HG02981 (cell line): ENCODE measurements around the gene WBP1L.
"Not testable (repeated sequence)": the region's sequence is repeated elsewhere in the genome, so short reads cannot be mapped to it uniquely, and the experiment has no call there.

Experiments used
- ATAC-seq: cut with Tn5 transposase; IDR thresholded peaks from one replicate; pipeline ENCODE4 v1.9.1; 2021; ENCODE audit warnings: mild to moderate bottlenecking, moderate library complexity; ENCODE audit not compliant: unreplicated experiment

Gene WBP1L

GRCh38 chr10:102804382-102805055 is 60.8 kb downstream of the WBP1L start:
- ATAC-seq, result no peak

- ATAC-seq, result no peak
These were observed 64.6 kb downstream of the WBP1L start for GRCh38 chr10:102808380-102808779.

- ATAC-seq, result no peak
These were observed 67.6 kb downstream of the WBP1L start for GRCh38 chr10:102811346-102811745.

- ATAC-seq, result no peak
These were observed 68.6 kb downstream of the WBP1L start for GRCh38 chr10:102812231-102812876.

- no peak for ATAC-seq
These were observed 69.3 kb downstream of the WBP1L start for GRCh38 chr10:102813017-102813541.

GRCh38 chr10:102813734-102814452 is 70.1 kb downstream of the WBP1L start:
- ATAC-seq, result no peak

- no peak for ATAC-seq
These were observed 70.7 kb downstream of the WBP1L start for GRCh38 chr10:102814453-102814871.

- ATAC-seq, result no peak
These were observed 71.3 kb downstream of the WBP1L start for GRCh38 chr10:102814873-102815661.

- ATAC-seq, result no peak
These were observed 72.2 kb downstream of the WBP1L start for GRCh38 chr10:102815790-102816549.

GRCh38 chr10:102817175-102817574 is 73.4 kb downstream of the WBP1L start:
- no peak for ATAC-seq

- no peak for ATAC-seq
These were observed 75.3 kb downstream of the WBP1L start for GRCh38 chr10:102819054-102819453.

GRCh38 chr10:102820008-102820407 is 76.3 kb downstream of the WBP1L start:
- not testable (repeated sequence) for ATAC-seq

- no peak for ATAC-seq
These were observed 78.5 kb downstream of the WBP1L start for GRCh38 chr10:102822222-102822621.

GRCh38 chr10:102824664-102825063 is 80.9 kb downstream of the WBP1L start:
- no peak for ATAC-seq

- ATAC-seq, result no peak
These were observed 82.5 kb downstream of the WBP1L start for GRCh38 chr10:102826148-102826796.

GRCh38 chr10:102827597-102827975 is 83.8 kb downstream of the WBP1L start:
- ATAC-seq, result no peak

- no peak for ATAC-seq
These were observed 87.7 kb downstream of the WBP1L start for GRCh38 chr10:102831322-102832071.

GRCh38 chr10:102832248-102832647 is 88.5 kb downstream of the WBP1L start:
- ATAC-seq, result no peak

GRCh38 chr10:102832987-102833386 is 89.2 kb downstream of the WBP1L start:
- no peak for ATAC-seq
